K562 (cell line): Measurements from ENCODE around the gene STAB1. TPM values are rescaled to one million over a fixed set of nuclear protein-coding genes. Genes with fewer than 3 reads are reported as not detected.
A peak's percentile ranks its signal among the peaks of the same experiment; 100 is the strongest.

ENCODE experiments used
- CLOCK ChIP-seq: fragments of 250-450 bp; sonication (Bioruptor Pico); IDR thresholded peaks from 2 replicates; pipeline ENCODE4 v1.4.0; 2020; ENCODE audit warnings: mild to moderate bottlenecking, moderate library complexity, borderline replicate concordance
- CTCF ChIP-seq, 3 experiments: IDR thresholded peaks in 2 of 3; conservative IDR thresholded peaks in 1 of 3; 2 replicates each; pipeline ENCODE4 v1.5.1; 2011 to 2012; ENCODE audit warnings: low read length in 3 of 3, mild to moderate bottlenecking in 3 of 3, control low read depth in 2 of 3, improper control_type of control experiment in 1 of 3, inconsistent platforms in 1 of 3, low read depth in 1 of 3, mixed read lengths in 1 of 3, moderate library complexity in 1 of 3; ENCODE audit not compliant: insufficient read depth in 2 of 3
- CXXC5 ChIP-seq: fragments of 250-450 bp; sonication (Bioruptor Pico); IDR thresholded peaks from 2 replicates; pipeline ENCODE4 v1.8.0; 2022; ENCODE audit warnings: inconsistent platforms, mild to moderate bottlenecking, moderate library complexity
- DMBX1 ChIP-seq: fragments of 250-450 bp; sonication (Bioruptor Pico); IDR thresholded peaks from 2 replicates; pipeline ENCODE4 v1.8.0; 2022; ENCODE audit warnings: inconsistent platforms, mild to moderate bottlenecking, moderate library complexity, borderline replicate concordance
- GMEB1 ChIP-seq: fragments of 250-450 bp; sonication (Bioruptor Pico); IDR thresholded peaks from 2 replicates; pipeline ENCODE4 v1.4.0; 2020; ENCODE audit warnings: mild to moderate bottlenecking
- KHSRP ChIP-seq: fragments of 450-650 bp; IDR thresholded peaks from 2 replicates; pipeline ENCODE4 v1.6.1; 2017
- NBN ChIP-seq: fragments of 450-650 bp; IDR thresholded peaks from 2 replicates; pipeline ENCODE4 v1.6.1; 2016; ENCODE audit warnings: low read depth, mild to moderate bottlenecking
- NCOA6 ChIP-seq: fragments of 450-650 bp; IDR thresholded peaks from 2 replicates; pipeline ENCODE4 v1.6.1; 2017; ENCODE audit warnings: mild to moderate bottlenecking
- THRB ChIP-seq: fragments of 450-650 bp; formaldehyde crosslinking; conservative IDR thresholded peaks from 2 replicates; pipeline ENCODE4 v1.4.0; 2022; ENCODE audit warnings: mild to moderate bottlenecking, missing genetic modification characterization
- ZHX1 ChIP-seq: fragments of 150-350 bp; conservative IDR thresholded peaks from 2 replicates; pipeline ENCODE4 v1.6.1; 2014; ENCODE audit warnings: low read length
- ZNF311 ChIP-seq: fragments of 250-450 bp; sonication (Bioruptor Pico); IDR thresholded peaks from 2 replicates; pipeline ENCODE4 v1.4.0; 2020; ENCODE audit warnings: mild to moderate bottlenecking, moderate library complexity
- ZNF512 ChIP-seq: IDR thresholded peaks from 2 replicates; pipeline ENCODE4 v1.6.1; 2016; ENCODE audit warnings: missing genetic modification characterization, missing compliant biosample characterization
- ZNF57 ChIP-seq: fragments of 450-650 bp; formaldehyde crosslinking; IDR thresholded peaks from 2 replicates; pipeline ENCODE4 v1.4.0; 2020; ENCODE audit warnings: mild to moderate bottlenecking, moderate library complexity
- polyA plus RNA-seq, 8 experiments: library from polyadenylated mRNA; depleted of rRNA in 4 of 8; stranded (reverse) in 5 of 8; unstranded in 3 of 8; fragments of >200 nt; fragmentation: Nextera tagmentation in 2 of 8; fragmentation: Illumina TruSeq in 1 of 8; extraction: Ambion mirVana in 2 of 8; extraction: Trizol in 1 of 8; gene quantifications; 2 replicates each; pipeline versions ENCODE4 v1.2.1 to v1.2.3, GENCODE V29; 2011 to 2014; ENCODE audit warnings: inconsistent platforms in 1 of 8, missing spikeins in 1 of 8
- total RNA-seq, 7 experiments: library from RNA; depleted of rRNA in 6 of 7; stranded (reverse); fragments of >200 nt in 6 of 7; fragmentation: Illumina TruSeq in 2 of 7; extraction: Trizol in 2 of 7; gene quantifications; 2 replicates each; pipeline versions ENCODE4 v1.2.1 to v1.2.3, GENCODE V29; 2011 to 2021; ENCODE audit warnings: low replicate concordance in 1 of 7

Gene STAB1
- total and polyA plus RNA-seq, 9 of the 15 experiments (the other 6 are each of a cell fraction or from before 2014, with no cell fraction given): 0.20 to 3.9 (median 1.2) TPM

- TF ChIP-seq ZHX1: no peak
- no peak for TF ChIP-seq NCOA6
- TF ChIP-seq THRB: no peak
- no peak for TF ChIP-seq CLOCK (CRISPR knock-in tag)
- no peak for TF ChIP-seq ZNF57 (CRISPR knock-in tag)
- TF ChIP-seq NBN: no peak
- no peak for TF ChIP-seq ZNF311 (CRISPR knock-in tag)
- TF ChIP-seq ZNF512 (tag): no peak
- TF ChIP-seq DMBX1 (CRISPR knock-in tag): no peak
- TF ChIP-seq CTCF (IDR thresholded peaks at IDR 0.05 in 2 of 3, conservative IDR thresholded peaks at IDR 0.05 in 1 of 3; ENCODE audit: insufficient read depth in 2 of 3, low read depth in 1 of 3, low read length in 3 of 3): peak in 2 of 3 experiments; percentile 2 to 33; a peak in 1 of 6 replicates
- no peak for TF ChIP-seq CXXC5
- TF ChIP-seq KHSRP: no peak
- no peak for TF ChIP-seq GMEB1 (CRISPR knock-in tag)
These were observed 43.7 kb upstream of the STAB1 start (continued) for GRCh38 chr3:52451237-52452083.
